Measurements from ENCODE around the gene ZNF32.
"Not testable (repeated sequence)": the region's sequence is repeated elsewhere in the genome, so short reads cannot be mapped to it uniquely, and the experiment has no call there.

The ZNF32 gene

GRCh38 chr10:43645866-43646265, 2.8 kb downstream of the ZNF32 start:
- peak overlapping the region in 1 of 2 experiments; percentile 66 for H3K4me3 ChIP-seq (ENCODE audit: insufficient read depth in 1 of 2, low read depth in 1 of 2, low read length in 2 of 2)
- no peak overlapping the region for H3K4me2 ChIP-seq (ENCODE audit: low read length, poor library complexity, severe bottlenecking)
- H2BK5ac ChIP-seq (ENCODE audit: low read depth, low read length, poor library complexity, severe bottlenecking) = no peak overlapping the region
- H3K4me1 ChIP-seq (ENCODE audit: control insufficient read depth, insufficient read depth, low read depth, low read length) = peaks cover 3% of the 10 kb centered on the region
- no peak overlapping the region for H4K8ac ChIP-seq (ENCODE audit: low read length)
- peaks cover 64% of the 10 kb centered on the region for H3K9me3 ChIP-seq (ENCODE audit: control insufficient read depth, low read length)
- H4K91ac ChIP-seq (ENCODE audit: low read length) = no peak overlapping the region
- no peak overlapping the region for H3K27ac ChIP-seq (ENCODE audit: low read length, poor library complexity, severe bottlenecking)
- H3K4ac ChIP-seq (ENCODE audit: low read depth in 1 of 2, low read length in 2 of 2) = no peak overlapping the region
- no peaks in the 10 kb centered on the region for H3K27me3 ChIP-seq (ENCODE audit: control insufficient read depth in 1 of 2, insufficient read depth in 1 of 2, low read length in 2 of 2)
- no peak overlapping the region for H3K23ac ChIP-seq (ENCODE audit: low read length in 2 of 2)
- whole genome bisulfite sequencing = 98% methylated on average over 4 of the region's 4 CpGs
- no peak overlapping the region for H2AK5ac ChIP-seq (ENCODE audit: low read length, severe bottlenecking)
- no peak overlapping the region for H3K18ac ChIP-seq (ENCODE audit: low read depth in 1 of 2, low read length in 2 of 2)
- H2AFZ ChIP-seq (ENCODE audit: low read depth, low read length) = no peak overlapping the region
- H2BK15ac ChIP-seq (ENCODE audit: low read depth, poor library complexity, severe bottlenecking) = no peak overlapping the region
- DNase-seq = no peak
- no peak overlapping the region for H2BK120ac ChIP-seq (ENCODE audit: low read depth, low read length)
- peaks cover 24% of the 10 kb centered on the region for H3K79me1 ChIP-seq (replicated peaks; ENCODE audit: low read length, poor library complexity, severe bottlenecking)
- H3K36me3 ChIP-seq (ENCODE audit: control insufficient read depth in 1 of 2, insufficient read depth in 2 of 2, low read depth in 1 of 2, low read length in 2 of 2) = peaks cover 14 to 53% of the 10 kb centered on the region in 2 experiments
- H3K14ac ChIP-seq (ENCODE audit: low read length in 2 of 2) = no peak overlapping the region
- H3K9ac ChIP-seq (ENCODE audit: low read length) = no peak overlapping the region
- no peak overlapping the region for H2BK12ac ChIP-seq (ENCODE audit: low read length in 2 of 2)

GRCh38 chr10:43644252-43644651, 4.4 kb downstream of the ZNF32 start:
- over 99% methylated on average over 8 of the region's 8 CpGs for WGBS
- Histone ChIP-seq H3K4ac (ENCODE audit: low read depth in 1 of 2, low read length in 2 of 2) (no peak overlapping the region), H3K23ac (ENCODE audit: low read length in 2 of 2) (no peak overlapping the region), H2AFZ (ENCODE audit: low read depth, low read length) (no peak overlapping the region), H3K9me3 (ENCODE audit: control insufficient read depth, low read length) (peaks cover 64% of the 10 kb centered on the region), H3K27me3 (ENCODE audit: control insufficient read depth in 1 of 2, insufficient read depth in 1 of 2, low read length in 2 of 2) (no peaks in the 10 kb centered on the region), H3K9ac (ENCODE audit: low read length) (no peak overlapping the region), H3K36me3 (ENCODE audit: control insufficient read depth in 1 of 2, insufficient read depth in 2 of 2, low read depth in 1 of 2, low read length in 2 of 2) (peaks cover 14 to 53% of the 10 kb centered on the region in 2 experiments), H3K27ac (ENCODE audit: low read length, poor library complexity, severe bottlenecking) (no peak overlapping the region), H3K4me2 (ENCODE audit: low read length, poor library complexity, severe bottlenecking) (no peak overlapping the region), H2BK15ac (ENCODE audit: low read depth, poor library complexity, severe bottlenecking) (no peak overlapping the region), H3K18ac (ENCODE audit: low read depth in 1 of 2, low read length in 2 of 2) (no peak overlapping the region), H3K79me1 (replicated peaks; ENCODE audit: low read length, poor library complexity, severe bottlenecking) (peaks cover 24% of the 10 kb centered on the region), H3K14ac (ENCODE audit: low read length in 2 of 2) (no peak overlapping the region), H4K8ac (ENCODE audit: low read length) (no peak overlapping the region), H2BK5ac (ENCODE audit: low read depth, low read length, poor library complexity, severe bottlenecking) (no peak overlapping the region), H3K4me1 (ENCODE audit: control insufficient read depth, insufficient read depth, low read depth, low read length) (peaks cover 3% of the 10 kb centered on the region), H2AK5ac (ENCODE audit: low read length, severe bottlenecking) (no peak overlapping the region), H3K4me3 (ENCODE audit: insufficient read depth in 1 of 2, low read depth in 1 of 2, low read length in 2 of 2) (peak overlapping the region in 1 of 2 experiments; percentile 66), H2BK120ac (ENCODE audit: low read depth, low read length) (no peak overlapping the region), H2BK12ac (ENCODE audit: low read length in 2 of 2) (no peak overlapping the region), H4K91ac (ENCODE audit: low read length) (no peak overlapping the region)
- no peak for DNase-seq

GRCh38 chr10:43640603-43641002, 8.1 kb downstream of the ZNF32 start:
- Histone ChIP-seq H3K14ac (ENCODE audit: low read length in 2 of 2) (no peak overlapping the region), H3K4me1 (ENCODE audit: control insufficient read depth, insufficient read depth, low read depth, low read length) (no peaks in the 10 kb centered on the region), H2BK12ac (ENCODE audit: low read length in 2 of 2) (no peak overlapping the region), H2AK5ac (ENCODE audit: low read length, severe bottlenecking) (no peak overlapping the region), H3K9ac (ENCODE audit: low read length) (no peak overlapping the region), H3K27ac (ENCODE audit: low read length, poor library complexity, severe bottlenecking) (no peak overlapping the region), H4K8ac (ENCODE audit: low read length) (no peak overlapping the region), H2BK120ac (ENCODE audit: low read depth, low read length) (no peak overlapping the region), H2AFZ (ENCODE audit: low read depth, low read length) (no peak overlapping the region), H3K36me3 (ENCODE audit: control insufficient read depth in 1 of 2, insufficient read depth in 2 of 2, low read depth in 1 of 2, low read length in 2 of 2) (peaks cover 9 to 41% of the 10 kb centered on the region in 2 experiments), H3K4me2 (ENCODE audit: low read length, poor library complexity, severe bottlenecking) (no peak overlapping the region), H3K18ac (ENCODE audit: low read depth in 1 of 2, low read length in 2 of 2) (no peak overlapping the region), H2BK15ac (ENCODE audit: low read depth, poor library complexity, severe bottlenecking) (no peak overlapping the region), H2BK5ac (ENCODE audit: low read depth, low read length, poor library complexity, severe bottlenecking) (no peak overlapping the region), H3K23ac (ENCODE audit: low read length in 2 of 2) (no peak overlapping the region), H3K27me3 (ENCODE audit: control insufficient read depth in 1 of 2, insufficient read depth in 1 of 2, low read length in 2 of 2) (no peaks in the 10 kb centered on the region), H4K91ac (ENCODE audit: low read length) (no peak overlapping the region), H3K9me3 (ENCODE audit: control insufficient read depth, low read length) (peaks cover 59% of the 10 kb centered on the region), H3K79me1 (replicated peaks; ENCODE audit: low read length, poor library complexity, severe bottlenecking) (peaks cover 3% of the 10 kb centered on the region), H3K4me3 (ENCODE audit: insufficient read depth in 1 of 2, low read depth in 1 of 2, low read length in 2 of 2) (no peak overlapping the region), H3K4ac (ENCODE audit: low read depth in 1 of 2, low read length in 2 of 2) (no peak overlapping the region)
- no peak for DNase-seq

- not testable (repeated sequence) for H3K79me1 ChIP-seq (replicated peaks; ENCODE audit: low read length, poor library complexity, severe bottlenecking); H2BK15ac ChIP-seq (ENCODE audit: low read depth, poor library complexity, severe bottlenecking); H3K36me3 ChIP-seq (ENCODE audit: control insufficient read depth in 1 of 2, insufficient read depth in 2 of 2, low read depth in 1 of 2, low read length in 2 of 2); H3K4me2 ChIP-seq (ENCODE audit: low read length, poor library complexity, severe bottlenecking); H3K9ac ChIP-seq (ENCODE audit: low read length); H3K4me1 ChIP-seq (ENCODE audit: control insufficient read depth, insufficient read depth, low read depth, low read length); DNase-seq; H4K91ac ChIP-seq (ENCODE audit: low read length); H3K23ac ChIP-seq (ENCODE audit: low read length in 2 of 2); H3K4ac ChIP-seq (ENCODE audit: low read depth in 1 of 2, low read length in 2 of 2); H4K8ac ChIP-seq (ENCODE audit: low read length); H2AFZ ChIP-seq (ENCODE audit: low read depth, low read length); H2BK120ac ChIP-seq (ENCODE audit: low read depth, low read length); H3K27me3 ChIP-seq (ENCODE audit: control insufficient read depth in 1 of 2, insufficient read depth in 1 of 2, low read length in 2 of 2); H3K14ac ChIP-seq (ENCODE audit: low read length in 2 of 2); H3K4me3 ChIP-seq (ENCODE audit: insufficient read depth in 1 of 2, low read depth in 1 of 2, low read length in 2 of 2); H2BK5ac ChIP-seq (ENCODE audit: low read depth, low read length, poor library complexity, severe bottlenecking); H3K18ac ChIP-seq (ENCODE audit: low read depth in 1 of 2, low read length in 2 of 2); H2AK5ac ChIP-seq (ENCODE audit: low read length, severe bottlenecking); H3K27ac ChIP-seq (ENCODE audit: low read length, poor library complexity, severe bottlenecking); H2BK12ac ChIP-seq (ENCODE audit: low read length in 2 of 2)
- H3K9me3 ChIP-seq (ENCODE audit: control insufficient read depth, low read length) = peaks cover 20% of the 10 kb centered on the region
- 13% methylated on average over 1 of the region's 1 CpG for WGBS
Observed at GRCh38 chr10:43635816-43636215, 12.9 kb downstream of the ZNF32 start.

All from mesenchymal stem cell (in vitro differentiated cells and primary cell).